PC-9 (cell line): ENCODE results near the gene BICC1. TPM values are rescaled to one million over a fixed set of nuclear protein-coding genes. Genes with fewer than 3 reads are reported as not detected.

Experiments
- BruUV-seq: library from RNA; stranded (reverse); fragments of 400-500 nt; replicated peaks from 2 replicates; lab custom pipeline; 2021; lab: Mats Ljungman, UMichigan
- CTCF ChIA-PET: fragments of 300-600 bp; sonication (Branson Sonifier 250); formaldehyde crosslinking; loops from one replicate; lab custom pipeline; 2022; ENCODE audit warnings: antibody characterized with exemption; lab: Charles Lee
- POLR2A ChIA-PET: fragments of 300-600 bp; sonication (Branson Sonifier 250); formaldehyde crosslinking; loops from one replicate; lab custom pipeline; 2022; ENCODE audit warnings: antibody characterized with exemption; ENCODE audit not compliant: unreplicated experiment; lab: Charles Lee
- DNase-seq, 2 experiments: peaks; one replicate each; pipeline versions ENCODE4 v3.0.0 to v3.0.0-alpha.2; 2015 to 2022; ENCODE audit warnings: mixed read lengths in 1 of 2
- H2AFZ ChIP-seq: fragments of 200-600 bp; sonication (generic); 2 replicates; pipeline ENCODE4 v1.8.1; 2017; ENCODE audit warnings: antibody characterized with exemption
- H3F3A ChIP-seq: fragments of 200-600 bp; sonication (generic); 2 replicates; pipeline ENCODE4 v1.8.1; 2017; ENCODE audit warnings: antibody characterized with exemption, mild to moderate bottlenecking, low read depth; ENCODE audit not compliant: insufficient read depth
- H3K27ac ChIP-seq: fragments of 200-600 bp; sonication (generic); 2 replicates; pipeline ENCODE4 v1.6.1; 2016; ENCODE audit warnings: mixed run types
- H3K27me3 ChIP-seq: fragments of 200-600 bp; sonication (generic); 2 replicates; pipeline ENCODE4 v1.6.1; 2016; ENCODE audit warnings: low read depth, mixed run types; ENCODE audit not compliant: insufficient read depth
- H3K36me3 ChIP-seq: fragments of 200-600 bp; sonication (generic); 2 replicates; pipeline ENCODE4 v1.6.1; 2016; ENCODE audit warnings: low read depth, mixed run types
- H3K4me1 ChIP-seq: fragments of 200-600 bp; sonication (generic); replicated peaks from 2 replicates; pipeline ENCODE4 v1.6.1; 2016; ENCODE audit warnings: mixed run types; ENCODE audit not compliant: insufficient read depth
- H3K4me2 ChIP-seq: fragments of 200-600 bp; sonication (generic); 2 replicates; pipeline ENCODE4 v1.6.1; 2017; ENCODE audit warnings: mixed run types
- H3K4me3 ChIP-seq: fragments of 200-600 bp; sonication (generic); 2 replicates; pipeline ENCODE4 v1.6.1; 2016; ENCODE audit warnings: mixed run types
- H3K79me2 ChIP-seq: fragments of 200-600 bp; sonication (generic); 2 replicates; pipeline ENCODE4 v1.6.1; 2017; ENCODE audit warnings: low read depth, mixed run types
- H3K9me2 ChIP-seq: fragments of 200-600 bp; sonication (generic); 2 replicates; pipeline ENCODE4 v1.8.1; 2017; ENCODE audit warnings: mild to moderate bottlenecking; ENCODE audit not compliant: insufficient read depth
- H3K9me3 ChIP-seq: fragments of 200-600 bp; sonication (generic); 2 replicates; pipeline ENCODE4 v1.8.1; 2016; ENCODE audit warnings: low read depth; ENCODE audit not compliant: insufficient read depth
- H4K20me1 ChIP-seq: fragments of 200-600 bp; sonication (generic); 2 replicates; pipeline ENCODE4 v1.8.1; 2017; ENCODE audit not compliant: insufficient read depth
- EZH2 ChIP-seq: fragments of 200-600 bp; sonication (generic); IDR thresholded peaks from 2 replicates; pipeline ENCODE4 v1.8.0; 2017; ENCODE audit warnings: antibody characterized with exemption, low read depth
- intact Hi-C: fragments of 100-400 bp; cut with micrococcal nuclease; formaldehyde crosslinking; loops from one replicate; pipeline ENCODE4 v1.10.0; 2022; ENCODE audit not compliant: unreplicated experiment
- total RNA-seq: library from RNA; stranded (reverse); gene quantifications from 2 replicates; pipeline ENCODE4 v1.2.3, GENCODE V29; 2021
- TF ChIP-seq, protein P1 (sequence below): fragments of 200-600 bp; sonication (generic); conservative IDR thresholded peaks from 2 replicates; pipeline ENCODE4 v1.6.1; 2017; ENCODE audit warnings: mixed run types, antibody characterized with exemption, mild to moderate bottlenecking, moderate library complexity

Gene BICC1
- total RNA-seq, 1 experiment from 2014 or later, result not detected

DNA sequence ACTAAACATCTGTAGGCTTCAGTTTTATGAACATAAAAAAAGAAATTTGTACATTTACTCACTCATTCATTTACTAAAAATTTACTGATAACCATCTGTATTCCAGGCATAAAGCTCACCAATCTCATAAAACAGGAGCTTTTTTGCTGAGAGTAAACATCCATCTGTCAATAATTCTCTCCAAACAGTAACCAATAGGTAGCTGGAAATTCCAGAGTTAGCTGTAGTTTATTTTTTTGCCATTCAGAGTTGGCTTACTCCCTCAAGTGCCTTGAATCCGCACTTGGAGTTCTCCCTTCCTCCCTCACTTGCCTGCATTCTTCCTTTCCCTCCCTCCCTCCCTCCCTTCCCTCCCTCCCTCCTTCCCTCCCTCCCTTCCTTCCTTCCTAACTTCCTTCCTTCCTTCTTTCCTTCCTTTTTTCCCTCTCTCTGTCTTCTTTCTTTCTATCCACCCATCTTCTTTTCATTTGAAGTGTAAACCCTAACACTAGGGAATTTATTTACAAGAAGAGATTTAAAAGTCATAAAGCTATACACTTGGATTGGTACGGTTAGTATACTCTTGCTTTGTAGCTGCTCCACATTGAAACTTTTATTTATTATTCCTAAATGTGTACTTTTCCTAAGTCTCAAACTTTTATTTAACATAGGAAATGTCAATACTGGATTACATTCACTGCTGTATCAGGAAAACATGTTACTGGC, 44.6 kb upstream of the BICC1 start:
- CTCF ChIA-PET, result no interaction called here
- intact Hi-C loops, result no loop called here
- no peak overlapping the region for H3K27ac ChIP-seq
- BruUV-seq, result no TSS peak
- POLR2A ChIA-PET, result no interaction called here
- no peaks in the 10 kb centered on the region for H4K20me1 ChIP-seq
- TF ChIP-seq, protein P1, sequence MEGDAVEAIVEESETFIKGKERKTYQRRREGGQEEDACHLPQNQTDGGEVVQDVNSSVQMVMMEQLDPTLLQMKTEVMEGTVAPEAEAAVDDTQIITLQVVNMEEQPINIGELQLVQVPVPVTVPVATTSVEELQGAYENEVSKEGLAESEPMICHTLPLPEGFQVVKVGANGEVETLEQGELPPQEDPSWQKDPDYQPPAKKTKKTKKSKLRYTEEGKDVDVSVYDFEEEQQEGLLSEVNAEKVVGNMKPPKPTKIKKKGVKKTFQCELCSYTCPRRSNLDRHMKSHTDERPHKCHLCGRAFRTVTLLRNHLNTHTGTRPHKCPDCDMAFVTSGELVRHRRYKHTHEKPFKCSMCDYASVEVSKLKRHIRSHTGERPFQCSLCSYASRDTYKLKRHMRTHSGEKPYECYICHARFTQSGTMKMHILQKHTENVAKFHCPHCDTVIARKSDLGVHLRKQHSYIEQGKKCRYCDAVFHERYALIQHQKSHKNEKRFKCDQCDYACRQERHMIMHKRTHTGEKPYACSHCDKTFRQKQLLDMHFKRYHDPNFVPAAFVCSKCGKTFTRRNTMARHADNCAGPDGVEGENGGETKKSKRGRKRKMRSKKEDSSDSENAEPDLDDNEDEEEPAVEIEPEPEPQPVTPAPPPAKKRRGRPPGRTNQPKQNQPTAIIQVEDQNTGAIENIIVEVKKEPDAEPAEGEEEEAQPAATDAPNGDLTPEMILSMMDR, result no peak
- TF ChIP-seq EZH2, result no peak
- no peaks in the 10 kb centered on the region for H3K36me3 ChIP-seq
- no peaks in the 10 kb centered on the region for H3K9me2 ChIP-seq
- H3K27me3 ChIP-seq, result peaks cover 16% of the 10 kb centered on the region; the same call in 1 of the 2 replicates
- no peaks in the 10 kb centered on the region for H3K9me3 ChIP-seq
- no peak overlapping the region for H2AFZ ChIP-seq
- no peaks in the 10 kb centered on the region for H3F3A ChIP-seq
- no peak overlapping the region for H3K4me3 ChIP-seq
- no peak for DNase-seq
- H3K79me2 ChIP-seq, result no peaks in the 10 kb centered on the region
- no peak overlapping the region for H3K4me2 ChIP-seq
- peaks cover 4% of the 10 kb centered on the region; the same call in 1 of the 2 replicates for H3K4me1 ChIP-seq

DNA sequence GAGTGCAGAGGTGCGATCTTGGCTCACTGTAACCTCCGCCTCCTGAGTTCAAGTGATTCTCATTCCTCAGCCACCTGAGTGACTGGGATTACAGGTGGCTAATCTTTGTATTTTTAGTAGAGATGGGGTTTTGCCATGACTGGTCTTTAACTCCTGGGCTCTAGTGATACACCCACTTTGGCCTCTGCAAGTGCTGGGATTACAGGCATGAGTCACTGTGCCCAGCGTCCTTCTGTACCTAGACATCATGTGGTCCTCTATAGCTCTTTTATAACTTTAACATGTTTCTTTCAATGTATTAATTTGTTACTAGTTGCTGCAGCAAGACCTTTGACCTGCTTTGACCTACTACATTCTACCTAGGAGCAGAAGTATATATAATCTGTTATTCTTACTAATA, 38.7 kb upstream of the BICC1 start:
- no peaks in the 10 kb centered on the region for H3K9me3 ChIP-seq
- no peaks in the 10 kb centered on the region for H3K36me3 ChIP-seq
- no peak for DNase-seq
- H3K27ac ChIP-seq, result no peak overlapping the region
- TF ChIP-seq, protein P1, result no peak
- TF ChIP-seq EZH2, result no peak
- H4K20me1 ChIP-seq, result no peaks in the 10 kb centered on the region
- no peak overlapping the region for H2AFZ ChIP-seq
- H3F3A ChIP-seq, result no peaks in the 10 kb centered on the region
- intact Hi-C loops, result no loop called here
- H3K4me1 ChIP-seq, result no peaks in the 10 kb centered on the region
- ChIA-PET POLR2A (no interaction called here), CTCF (no interaction called here)
- H3K27me3 ChIP-seq, result peaks cover 16% of the 10 kb centered on the region; the same call in 1 of the 2 replicates
- no peaks in the 10 kb centered on the region for H3K9me2 ChIP-seq
- H3K4me2 ChIP-seq, result no peak overlapping the region
- no peaks in the 10 kb centered on the region for H3K79me2 ChIP-seq
- BruUV-seq, result no TSS peak
- no peak overlapping the region for H3K4me3 ChIP-seq

DNA sequence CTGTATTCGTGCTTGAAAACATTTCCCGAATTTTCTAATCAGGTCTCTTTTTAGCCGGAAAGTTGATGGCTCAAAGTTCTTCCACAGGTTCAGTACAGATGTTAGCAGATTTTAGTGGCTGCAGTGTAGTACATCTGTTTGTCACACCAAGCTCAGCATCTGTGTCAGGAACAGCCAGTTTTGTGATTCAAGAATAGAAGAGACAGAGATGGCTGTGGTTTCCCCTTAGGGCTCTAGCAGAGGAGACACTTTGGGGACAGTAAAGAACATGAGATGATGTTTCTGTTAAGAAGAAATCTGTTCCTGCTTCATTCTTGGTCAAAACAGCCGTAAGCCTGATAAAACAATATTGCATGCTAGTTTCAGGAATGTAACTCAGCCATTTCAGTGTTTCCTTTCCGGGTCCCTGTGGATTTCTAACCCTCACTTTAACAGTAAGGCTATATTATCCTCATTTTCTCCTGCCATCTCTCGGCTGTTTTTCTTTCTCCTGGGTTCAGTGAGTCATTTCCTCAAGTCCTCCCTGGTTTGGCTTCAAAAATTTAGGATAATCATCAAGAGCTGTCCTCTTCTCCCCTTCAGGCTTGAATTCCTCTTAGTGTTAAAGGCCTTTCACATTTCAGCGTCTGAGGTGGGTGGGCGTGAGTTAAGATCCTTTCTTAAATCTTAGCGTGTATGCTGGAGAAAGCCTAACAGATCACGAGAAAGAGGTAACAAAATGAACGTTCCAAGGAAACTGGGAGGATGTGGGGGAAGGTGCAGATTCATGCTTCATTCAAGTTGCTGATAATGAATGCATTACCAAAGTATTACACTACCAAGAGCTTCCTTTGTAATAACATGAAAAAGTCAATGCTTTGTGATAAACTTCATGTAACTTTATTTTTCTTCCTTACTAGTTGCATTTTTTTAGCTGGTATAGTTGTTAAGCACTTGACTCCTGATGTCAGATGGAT, 37.1 kb upstream of the BICC1 start:
- no peaks in the 10 kb centered on the region for H3F3A ChIP-seq
- H4K20me1 ChIP-seq, result no peaks in the 10 kb centered on the region
- H3K4me2 ChIP-seq, result no peak overlapping the region; the same call in 1 of the 2 replicates
- no peaks in the 10 kb centered on the region for H3K36me3 ChIP-seq
- H3K79me2 ChIP-seq, result no peaks in the 10 kb centered on the region
- BruUV-seq, result no TSS peak
- no peaks in the 10 kb centered on the region for H3K9me3 ChIP-seq
- no peak overlapping the region for H3K4me3 ChIP-seq
- POLR2A ChIA-PET, result no interaction called here
- no peaks in the 10 kb centered on the region for H3K9me2 ChIP-seq
- no peak for DNase-seq
- H3K27ac ChIP-seq, result no peak overlapping the region
- intact Hi-C loops, result no loop called here
- peaks cover 15% of the 10 kb centered on the region; the same call in 1 of the 2 replicates for H3K27me3 ChIP-seq
- no peak for TF ChIP-seq EZH2
- TF ChIP-seq, protein P1, result no peak
- H2AFZ ChIP-seq, result no peak overlapping the region
- H3K4me1 ChIP-seq, result no peaks in the 10 kb centered on the region
- CTCF ChIA-PET, result no interaction called here
